Measurements from ENCODE around the gene GALNT17.

- no peak for TF ChIP-seq POLR2A (IDR thresholded peaks at IDR 0.05; ENCODE audit: low read depth, low read length)
- no peak for TF ChIP-seq POLR2AphosphoS5 (IDR thresholded peaks at IDR 0.05; ENCODE audit: low read depth, low read length)
- no peak for TF ChIP-seq TAF1 (IDR thresholded peaks at IDR 0.05; ENCODE audit: borderline replicate concordance, low read depth, low read length)
Measured at GRCh38 chr7:71486856-71487628, 355.1 kb downstream of the GALNT17 start.

Measured in GM12892 (cell line).